ENCODE data around the gene CCR5AS.

Gene CCR5AS

GRCh38 chr3:46416811-46417510 lies 10.1 kb upstream of the CCR5AS start:
- in situ Hi-C loops (cut with MboI; ENCODE audit: low sequenced_read_pairs in 4 of 4) (no loop called here), intact Hi-C loops (cut with DNase I; ENCODE audit: low total_unique reads) (no loop called here)
- no peaks in the 10 kb centered on the region for H3K9me3 ChIP-seq
- H3K4me1 ChIP-seq: peaks cover 8 to 27% of the 10 kb centered on the region in 2 donors
- TF ChIP-seq POLR2A (IDR thresholded peaks at IDR 0.05) (no peak), CTCF (IDR thresholded peaks at IDR 0.05 in 4 of 5, conservative IDR thresholded peaks at IDR 0.05 in 1 of 5) (no peak)
- DNase-seq (no peak), ATAC-seq (no peak)
- no peak overlapping the region for H3K27ac ChIP-seq
- no peaks in the 10 kb centered on the region for H3K36me3 ChIP-seq
- H3K4me3 ChIP-seq: no peak overlapping the region
- no peaks in the 10 kb centered on the region for H3K27me3 ChIP-seq

GRCh38 chr3:46416125-46416810 lies 9.4 kb upstream of the CCR5AS start:
- H3K27ac ChIP-seq: no peak overlapping the region
- ATAC-seq (no peak), DNase-seq (no peak)
- no peak for TF ChIP-seq CTCF (IDR thresholded peaks at IDR 0.05 in 4 of 5, conservative IDR thresholded peaks at IDR 0.05 in 1 of 5)
- TF ChIP-seq POLR2A (IDR thresholded peaks at IDR 0.05): no peak
- no peaks in the 10 kb centered on the region for H3K27me3 ChIP-seq
- H3K4me1 ChIP-seq: peaks cover 8 to 27% of the 10 kb centered on the region in 2 donors
- H3K9me3 ChIP-seq: no peaks in the 10 kb centered on the region
- in situ Hi-C loops (cut with MboI; ENCODE audit: low sequenced_read_pairs in 4 of 4) (no loop called here), intact Hi-C loops (cut with DNase I; ENCODE audit: low total_unique reads) (no loop called here)
- H3K4me3 ChIP-seq: no peak overlapping the region
- H3K36me3 ChIP-seq: no peaks in the 10 kb centered on the region

GRCh38 chr3:46414739-46415138 lies 7.9 kb upstream of the CCR5AS start:
- DNase-seq (no peak), ATAC-seq (no peak)
- H3K27ac ChIP-seq: no peak overlapping the region
- no peaks in the 10 kb centered on the region for H3K36me3 ChIP-seq
- TF ChIP-seq CTCF (IDR thresholded peaks at IDR 0.05 in 4 of 5, conservative IDR thresholded peaks at IDR 0.05 in 1 of 5) (no peak), POLR2A (IDR thresholded peaks at IDR 0.05) (no peak)
- H3K4me3 ChIP-seq: no peak overlapping the region
- no peaks in the 10 kb centered on the region for H3K27me3 ChIP-seq
- in situ Hi-C loops (cut with MboI; ENCODE audit: low sequenced_read_pairs in 4 of 4): no loop called here
- no peaks in the 10 kb centered on the region for H3K9me3 ChIP-seq
- peaks cover 8 to 27% of the 10 kb centered on the region in 2 donors for H3K4me1 ChIP-seq
- intact Hi-C loops (cut with DNase I; ENCODE audit: low total_unique reads): no loop called here

- Histone ChIP-seq H3K27ac (no peak overlapping the region), H3K27me3 (no peaks in the 10 kb centered on the region), H3K4me1 (peaks cover 8 to 27% of the 10 kb centered on the region in 2 donors), H3K4me3 (no peak overlapping the region), H3K36me3 (no peaks in the 10 kb centered on the region), H3K9me3 (no peaks in the 10 kb centered on the region)
- no peak for TF ChIP-seq POLR2A (IDR thresholded peaks at IDR 0.05)
- no peak for TF ChIP-seq CTCF (IDR thresholded peaks at IDR 0.05 in 4 of 5, conservative IDR thresholded peaks at IDR 0.05 in 1 of 5)
- intact Hi-C loops (cut with DNase I; ENCODE audit: low total_unique reads) (no loop called here), in situ Hi-C loops (cut with MboI; ENCODE audit: low sequenced_read_pairs in 4 of 4) (no loop called here)
- DNase-seq: no peak
- ATAC-seq: no peak
Measured at GRCh38 chr3:46413951-46414350, 7.1 kb upstream of the CCR5AS start.
